ENCODE results near the gene WASF2.

WASF2 gene

GRCh38 chr1:27380766-27381733 is 108.9 kb downstream of the WASF2 start:
- TF ChIP-seq CTCF (IDR thresholded peaks at IDR 0.05; ENCODE audit: low read depth, low read length), result no peak
- no peak for DNase-seq (ENCODE audit: low read depth in 2 of 2)
- H3K4me3 ChIP-seq (replicated peaks in 1 of 2; ENCODE audit: low read depth in 2 of 2, low read length in 2 of 2), result no peak overlapping the region

GRCh38 chr1:27380224-27380623 is 109.7 kb downstream of the WASF2 start:
- DNase-seq (ENCODE audit: low read depth in 2 of 2), result no peak
- H3K4me3 ChIP-seq (replicated peaks in 1 of 2; ENCODE audit: low read depth in 2 of 2, low read length in 2 of 2), result no peak overlapping the region
- TF ChIP-seq CTCF (IDR thresholded peaks at IDR 0.05; ENCODE audit: low read depth, low read length), result no peak

- no peak for DNase-seq (ENCODE audit: low read depth in 2 of 2)
- TF ChIP-seq CTCF (IDR thresholded peaks at IDR 0.05; ENCODE audit: low read depth, low read length), result no peak
- no peak overlapping the region for H3K4me3 ChIP-seq (replicated peaks in 1 of 2; ENCODE audit: low read depth in 2 of 2, low read length in 2 of 2)
Observed at GRCh38 chr1:27379564-27380122, 110.3 kb downstream of the WASF2 start.

GRCh38 chr1:27377760-27378495 is 112.0 kb downstream of the WASF2 start:
- no peak overlapping the region for H3K4me3 ChIP-seq (replicated peaks in 1 of 2; ENCODE audit: low read depth in 2 of 2, low read length in 2 of 2)
- no peak for DNase-seq (ENCODE audit: low read depth in 2 of 2)
- TF ChIP-seq CTCF (IDR thresholded peaks at IDR 0.05; ENCODE audit: low read depth, low read length), result no peak

- H3K4me3 ChIP-seq (replicated peaks in 1 of 2; ENCODE audit: low read depth in 2 of 2, low read length in 2 of 2), result no peak within 1 kb of the TSS
- TF ChIP-seq CTCF (IDR thresholded peaks at IDR 0.05; ENCODE audit: low read depth, low read length), result no peak
- no peak for DNase-seq (ENCODE audit: low read depth in 2 of 2)
Observed at GRCh38 chr1:27374362-27375086, 115.4 kb downstream of the WASF2 start, which contains the start of gene FCN3. Gene FCN3, minus strand, starts transcription at chr1:27374824. Its CDS starts 6 bp downstream, at chr1:27374818.
